Stimulated activated CD8-positive, alpha-beta memory T cell treated with anti-CD3 and anti-CD28 coated beads, Interleukin-4, amount 100 ng/mL, for 4 hours (primary cell): ENCODE data around the gene UTP18.
"Not testable (repeated sequence)": the region's sequence is repeated elsewhere in the genome, so short reads cannot be mapped to it uniquely, and the experiment has no call there.

ENCODE experiments used
- DNase-seq, 2 donors: peaks; one replicate each; pipeline ENCODE4 v3.0.0-alpha.2; 2020; ENCODE audit warnings: low read depth in 2 of 2, low spot score in 1 of 2

UTP18 gene

DNA sequence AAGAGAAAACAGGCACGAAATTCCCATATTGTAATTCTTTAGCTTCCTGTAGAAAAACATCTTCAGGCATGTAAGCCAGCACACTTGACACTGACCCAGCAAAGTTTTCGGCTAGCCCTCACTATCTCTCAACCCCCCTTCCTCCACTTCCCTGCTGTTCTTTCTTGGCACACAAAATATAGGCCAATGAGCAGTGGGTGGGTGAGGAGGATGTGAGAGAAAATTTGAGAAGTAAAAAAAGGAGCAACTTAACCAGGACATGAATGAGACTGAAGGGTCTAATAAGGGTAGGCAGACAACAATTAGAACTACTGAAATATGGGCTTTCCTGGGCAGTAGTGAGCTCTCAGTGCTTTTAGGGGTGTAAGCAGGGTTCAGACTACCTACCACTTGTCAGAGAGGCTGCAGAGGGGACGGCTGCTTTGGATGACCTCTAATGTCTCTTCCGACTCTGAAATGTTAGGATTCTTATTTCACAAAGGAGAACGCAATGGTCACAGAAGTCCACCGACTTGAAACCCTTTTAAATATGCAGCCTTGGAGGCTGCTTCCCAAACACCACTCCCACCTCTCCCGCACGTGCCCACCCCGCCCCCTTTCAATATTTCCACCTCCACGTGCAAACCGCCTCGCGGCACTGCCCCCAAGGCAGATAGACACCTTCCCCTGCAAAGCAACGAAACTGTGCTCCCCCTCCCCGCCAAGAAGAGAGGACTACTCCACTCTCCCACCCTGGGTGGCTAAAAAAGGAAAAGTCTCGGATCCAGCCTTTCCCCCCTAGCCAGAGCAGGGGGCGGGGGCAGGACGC is 1.4 kb upstream of the UTP18 start:
- DNase-seq, result peak in 1 of 2 donors; percentile 2

GRCh38 chr17:51259564-51260236 is 646 bp upstream of the UTP18 start, which contains the start of gene MBTD1:
MBTD1 (minus strand) TSS chr17:51260049; CDS start chr17:51225161, 34,888 bp downstream.
- DNase-seq, result peak; percentile 85 to 89

- DNase-seq, result no peak
Measured at GRCh38 chr17:51261024-51261963, 948 bp downstream of the UTP18 start.

DNA sequence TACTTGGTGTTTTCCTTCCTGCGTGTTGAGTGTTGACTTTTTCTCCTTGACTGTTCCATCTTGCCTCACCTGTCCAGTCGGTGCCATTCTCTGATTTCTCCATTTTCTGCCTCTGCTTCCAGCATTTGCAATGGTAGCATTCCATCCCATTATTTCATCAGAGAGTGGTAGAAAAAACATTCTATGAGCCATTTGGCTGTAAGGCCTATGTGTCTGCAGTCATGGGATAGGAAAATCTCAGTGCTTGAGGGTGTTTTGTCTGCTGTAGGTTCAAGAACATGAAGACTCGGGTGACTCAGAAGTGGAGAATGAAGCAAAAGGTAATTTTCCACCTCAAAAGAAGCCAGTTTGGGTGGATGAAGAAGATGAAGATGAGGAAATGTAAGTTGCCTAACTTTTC is 2.7 kb downstream of the UTP18 start:
- no peak for DNase-seq

GRCh38 chr17:51264466-51264865 is 4.1 kb downstream of the UTP18 start:
- not testable (repeated sequence) for DNase-seq

GRCh38 chr17:51269991-51270390 is 9.6 kb downstream of the UTP18 start:
- no peak for DNase-seq

DNA sequence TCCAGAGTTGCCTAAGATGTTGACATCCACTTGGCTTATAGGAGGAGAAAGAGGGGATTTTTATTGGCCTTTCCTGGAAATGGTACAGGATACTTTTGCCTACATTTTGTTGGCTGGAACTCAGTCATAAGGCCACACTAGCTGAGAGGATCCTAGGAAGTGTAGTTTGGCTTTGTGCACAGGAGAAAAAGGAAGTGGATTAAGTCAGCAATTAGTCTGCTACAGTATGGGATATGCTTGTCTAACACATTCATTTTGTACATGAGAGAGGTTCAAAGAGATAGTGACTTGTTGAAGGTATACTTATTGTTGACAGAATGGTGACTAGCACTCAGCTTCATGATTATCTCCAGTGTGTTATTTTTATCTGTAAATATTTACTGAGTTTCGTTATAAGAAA is 10.3 kb downstream of the UTP18 start:
- no peak for DNase-seq

DNA sequence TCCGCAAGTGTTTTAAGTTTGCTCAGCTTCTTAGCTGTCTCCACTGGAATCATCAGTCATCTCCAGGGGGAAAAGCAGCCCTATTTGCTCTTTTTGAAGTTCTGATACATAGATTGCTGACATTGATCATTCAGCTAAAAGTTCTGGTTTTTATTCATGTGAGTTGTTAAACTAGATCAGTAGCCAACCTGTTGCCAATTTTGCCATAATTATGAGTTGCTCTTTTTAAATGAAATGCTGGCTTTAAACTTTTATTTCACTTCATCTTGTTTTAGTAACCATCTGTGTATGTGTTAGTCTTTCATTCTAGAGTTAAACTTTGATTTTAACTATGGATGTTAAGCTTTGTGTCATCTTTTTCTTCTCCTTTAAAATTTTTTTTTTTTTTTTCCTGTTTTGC is 12.5 kb downstream of the UTP18 start:
- DNase-seq, result no peak

- no peak for DNase-seq
Measured at GRCh38 chr17:51275381-51275780, 15.0 kb downstream of the UTP18 start.

DNA sequence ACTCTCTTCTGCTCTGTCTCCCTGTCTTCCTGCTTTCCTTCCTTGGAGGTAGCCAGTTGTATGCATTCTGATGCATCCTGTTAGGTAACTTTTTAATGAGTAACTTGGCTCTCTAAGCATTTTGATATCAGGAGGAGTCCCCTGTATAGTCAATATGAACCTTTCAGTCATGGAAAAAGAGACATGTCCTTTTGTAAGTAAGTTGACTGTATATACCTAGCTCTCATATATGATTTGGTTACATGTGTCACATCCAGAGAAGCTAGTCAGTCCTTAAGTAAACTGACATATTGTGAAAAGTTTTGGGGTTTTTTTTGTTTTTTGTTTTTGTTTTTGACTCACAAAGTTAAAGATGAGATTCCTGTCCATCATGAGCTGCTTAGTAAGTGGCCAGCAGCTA is 18.8 kb downstream of the UTP18 start:
- no peak for DNase-seq

GRCh38 chr17:51287412-51287811 is 27.1 kb downstream of the UTP18 start:
- no peak for DNase-seq

GRCh38 chr17:51289696-51290111 is 29.4 kb downstream of the UTP18 start:
- DNase-seq, result no peak

- DNase-seq, result not testable (repeated sequence)
Measured at GRCh38 chr17:51294338-51294737, 34.0 kb downstream of the UTP18 start.

- DNase-seq, result no peak
Measured at GRCh38 chr17:51298508-51299371, 38.4 kb downstream of the UTP18 start.

- no peak for DNase-seq
Measured at GRCh38 chr17:51299859-51300258, 39.5 kb downstream of the UTP18 start.

- no peak for DNase-seq
Measured at GRCh38 chr17:51305182-51305581, 44.8 kb downstream of the UTP18 start.

- DNase-seq, result not testable (repeated sequence)
Measured at GRCh38 chr17:51312003-51312402, 51.7 kb downstream of the UTP18 start.

GRCh38 chr17:51319186-51319585 is 58.8 kb downstream of the UTP18 start:
- DNase-seq, result no peak

- no peak for DNase-seq
Measured at GRCh38 chr17:51322390-51323029, 62.2 kb downstream of the UTP18 start.

GRCh38 chr17:51325471-51325870 is 65.1 kb downstream of the UTP18 start:
- no peak for DNase-seq
